ENCODE measurements around the gene PPFIA2.

PPFIA2 gene

DNA sequence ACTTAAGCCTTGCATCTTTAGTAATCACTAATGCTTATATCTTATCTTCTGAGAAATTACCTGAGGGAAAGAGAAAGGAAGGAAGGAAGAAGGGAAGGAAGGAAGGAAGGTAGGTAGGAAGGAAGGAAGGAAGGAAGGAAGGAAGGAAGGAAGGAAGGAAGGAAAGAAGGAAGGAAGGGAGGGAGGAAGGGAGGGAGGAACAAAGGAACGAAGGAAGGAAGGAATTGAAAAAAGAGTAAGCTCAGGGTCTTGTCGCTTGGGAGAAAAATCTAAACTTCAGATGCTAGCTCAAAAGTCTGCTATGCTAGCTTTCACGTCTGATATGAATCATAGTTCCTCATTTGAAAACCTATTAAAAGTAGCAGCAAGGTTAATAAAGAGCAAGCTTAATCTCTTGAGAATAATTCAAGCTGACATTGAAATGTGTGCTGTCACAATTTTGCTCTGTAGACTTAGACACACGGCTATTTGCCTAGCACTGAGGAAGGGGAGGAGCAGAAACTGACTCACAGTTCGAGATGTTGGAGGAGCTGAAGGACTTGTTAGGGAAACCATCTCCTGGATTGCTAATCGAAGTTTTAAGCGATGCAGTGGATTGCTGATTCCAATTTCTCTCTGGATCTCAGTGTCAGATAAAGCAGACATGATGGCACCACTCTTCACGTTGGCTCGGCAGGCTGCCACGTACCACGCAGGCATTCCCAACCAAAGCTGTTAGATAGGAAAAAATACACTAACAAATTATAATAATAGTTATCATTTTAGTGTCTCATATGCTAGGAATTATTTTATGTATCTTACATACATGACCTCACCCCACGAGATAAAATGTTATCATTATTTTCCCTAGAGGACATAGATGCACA lies 464.6 kb downstream of the PPFIA2 start:
- in situ Hi-C loops (cut with MboI; ENCODE audit: low sequenced_read_pairs) = no loop called here

DNA sequence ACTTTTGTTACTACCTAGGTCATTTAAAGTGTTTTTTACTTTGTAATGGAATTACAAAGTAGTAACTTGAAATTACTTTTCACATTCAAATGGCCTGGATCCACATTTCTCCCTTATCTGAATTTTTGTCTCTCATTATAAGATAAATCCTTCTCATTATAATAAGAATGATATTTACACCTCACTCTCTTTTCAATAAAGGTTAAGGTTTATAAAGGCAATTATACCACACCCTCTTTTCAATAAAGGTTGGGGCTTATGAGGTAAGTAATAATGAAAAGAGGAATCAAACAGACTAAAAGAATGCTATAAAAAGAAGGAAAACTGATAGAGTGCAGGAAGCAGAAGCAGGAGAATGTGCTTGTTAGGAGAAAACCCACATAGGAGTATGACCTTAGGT lies 470.5 kb downstream of the PPFIA2 start:
- in situ Hi-C loops (cut with MboI; ENCODE audit: low sequenced_read_pairs) = no loop called here

DNA sequence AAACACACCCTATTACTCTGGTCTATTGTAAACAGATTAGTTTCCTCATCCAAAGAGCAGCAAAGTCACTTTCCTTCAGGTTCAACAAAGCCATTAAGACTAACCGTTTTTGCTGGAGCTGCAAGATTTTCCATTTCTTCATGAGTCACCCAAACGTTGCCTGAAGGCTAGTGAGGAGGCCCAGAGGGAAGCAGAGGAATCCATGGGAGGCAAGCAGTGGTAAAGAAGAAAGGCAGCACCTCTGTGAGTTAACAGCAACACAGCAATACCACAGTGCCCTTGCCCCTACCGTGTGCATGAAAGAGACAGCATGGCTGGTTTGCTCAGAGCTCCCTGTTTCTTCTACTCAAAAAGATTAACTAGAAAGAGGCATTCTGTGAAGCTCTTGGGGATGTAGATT lies 475.0 kb downstream of the PPFIA2 start:
- in situ Hi-C loops (cut with MboI; ENCODE audit: low sequenced_read_pairs) = no loop called here

DNA sequence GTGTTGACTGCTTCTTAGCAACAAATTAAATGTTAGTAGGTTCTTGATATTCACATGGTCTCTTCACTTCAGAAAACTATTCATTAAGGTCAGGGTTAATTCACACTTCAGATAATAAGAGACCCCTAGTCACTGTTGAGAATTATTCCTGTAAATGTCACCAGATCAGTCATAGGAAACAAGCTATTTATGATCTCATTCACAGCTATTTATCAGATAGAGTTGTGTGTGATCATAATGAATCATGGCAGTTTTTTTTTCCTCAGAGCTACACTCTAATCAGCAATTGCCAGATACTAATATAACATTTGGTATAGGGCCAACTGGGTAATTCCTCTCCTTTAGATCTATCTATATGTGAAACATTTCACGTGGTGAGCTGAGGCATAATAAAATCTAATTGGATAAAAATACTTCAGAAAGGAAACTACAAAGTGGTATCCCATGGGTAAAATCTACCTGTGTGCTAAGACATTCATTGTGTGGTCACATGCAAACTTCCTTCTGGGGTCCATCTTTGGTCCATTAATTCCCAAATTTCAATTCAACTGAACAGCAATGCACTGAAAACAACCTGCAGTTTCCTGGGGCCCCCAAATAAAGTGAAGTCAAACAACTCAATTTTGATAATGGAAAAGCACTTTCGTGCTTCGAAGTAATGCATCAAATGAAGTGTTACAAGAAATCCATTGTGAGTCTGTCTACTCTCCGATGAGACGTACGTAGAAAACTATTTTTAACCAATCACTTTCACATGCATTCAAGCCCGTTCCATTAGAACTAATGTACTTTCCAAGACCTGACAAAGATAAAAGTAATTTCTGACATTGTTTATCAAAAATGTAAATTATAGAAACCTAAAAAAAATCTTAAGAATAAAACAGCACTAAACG lies 484.3 kb downstream of the PPFIA2 start:
- in situ Hi-C loops (cut with MboI; ENCODE audit: low sequenced_read_pairs) = no loop called here

DNA sequence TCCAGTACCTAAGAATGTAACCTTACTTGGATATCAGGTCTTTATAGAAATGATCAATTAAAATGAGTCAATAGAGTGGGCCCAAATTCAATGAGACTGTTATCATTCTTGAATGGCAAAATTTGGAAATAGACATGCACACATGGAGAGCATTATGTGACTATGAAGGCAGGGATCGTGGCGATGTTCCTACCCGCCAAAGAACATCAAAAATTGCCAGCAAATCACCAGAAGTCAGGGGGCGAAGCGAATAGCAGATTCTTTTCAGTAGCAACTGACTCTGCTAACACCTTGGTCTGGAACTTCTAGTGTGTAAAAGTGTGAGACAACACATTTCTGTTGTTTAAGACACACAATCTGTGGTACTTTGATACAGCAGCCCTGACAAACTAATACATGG lies 488.8 kb downstream of the PPFIA2 start:
- in situ Hi-C loops (cut with MboI; ENCODE audit: low sequenced_read_pairs) = no loop called here

DNA sequence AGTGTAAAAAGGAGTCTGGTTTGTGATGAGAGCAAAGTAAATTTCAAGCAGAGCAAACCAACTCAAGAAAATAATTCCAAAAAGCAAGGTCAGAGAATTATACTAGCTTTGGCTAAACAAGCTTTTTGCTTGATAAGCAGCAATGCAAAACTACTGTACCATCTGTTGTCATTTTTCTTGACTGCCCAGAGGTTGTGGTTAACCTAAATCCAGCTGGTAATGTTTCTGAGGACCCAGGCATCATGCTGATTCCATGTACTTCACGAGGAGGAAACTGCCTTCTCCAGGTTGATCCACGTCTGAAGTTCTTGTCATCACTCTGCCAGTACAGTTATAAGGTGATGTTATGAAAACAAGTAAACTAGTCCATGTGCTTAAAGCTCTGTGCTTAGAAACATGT lies 496.1 kb downstream of the PPFIA2 start:
- in situ Hi-C loops (cut with MboI; ENCODE audit: low sequenced_read_pairs) = no loop called here

DNA sequence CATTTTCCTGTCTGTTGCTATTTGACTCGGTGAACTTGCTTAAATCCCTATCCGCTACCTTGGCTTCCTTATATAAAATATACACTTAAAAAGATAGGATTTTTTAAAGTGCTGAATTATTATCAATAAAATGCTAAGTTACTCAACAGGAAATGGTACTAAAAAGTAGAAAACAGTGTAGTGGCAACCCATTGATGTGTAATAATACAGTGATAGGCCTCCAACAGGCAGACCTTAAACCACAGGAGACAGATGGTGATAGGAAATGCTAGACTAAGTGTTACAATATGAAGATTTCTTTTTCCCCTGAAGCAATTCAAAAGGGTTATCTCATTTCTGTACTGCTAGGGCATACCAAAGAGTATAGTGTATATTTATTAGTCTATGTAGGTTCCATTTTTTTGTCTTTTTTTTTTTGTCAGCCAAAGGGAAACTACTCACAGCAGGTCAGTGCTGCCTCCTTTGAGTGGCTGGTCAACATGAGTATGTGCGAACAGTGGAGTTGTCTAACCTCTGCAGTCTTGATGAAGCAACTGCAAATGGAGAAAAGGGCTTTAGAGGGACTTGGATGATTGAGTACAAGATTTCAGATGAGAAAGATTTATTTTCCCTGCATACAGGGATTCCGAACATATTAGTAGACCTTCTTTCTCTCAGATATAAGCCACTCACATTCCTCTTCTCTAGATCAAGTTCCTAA lies 497.5 kb downstream of the PPFIA2 start:
- in situ Hi-C loops (cut with MboI; ENCODE audit: low sequenced_read_pairs) = no loop called here

DNA sequence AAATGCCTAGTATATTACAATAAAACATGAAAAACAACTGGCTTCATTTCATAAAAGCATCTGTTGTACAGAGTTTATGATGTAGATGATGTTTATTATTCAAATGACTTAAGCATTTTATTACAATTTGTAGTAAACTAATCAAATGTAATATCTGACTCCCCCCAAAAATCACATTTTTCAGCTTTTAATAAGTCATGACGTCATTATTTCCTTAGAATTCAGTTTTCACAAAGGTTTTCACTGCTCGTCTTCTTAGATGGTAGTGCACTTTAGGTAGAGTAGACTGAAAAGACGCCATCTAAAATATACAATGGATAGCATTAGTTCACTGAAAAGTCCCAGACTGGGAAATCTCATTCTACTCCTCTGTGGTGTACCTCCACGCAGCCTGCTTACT lies 499.8 kb downstream of the PPFIA2 start:
- in situ Hi-C loops (cut with MboI; ENCODE audit: low sequenced_read_pairs) = no loop called here

DNA sequence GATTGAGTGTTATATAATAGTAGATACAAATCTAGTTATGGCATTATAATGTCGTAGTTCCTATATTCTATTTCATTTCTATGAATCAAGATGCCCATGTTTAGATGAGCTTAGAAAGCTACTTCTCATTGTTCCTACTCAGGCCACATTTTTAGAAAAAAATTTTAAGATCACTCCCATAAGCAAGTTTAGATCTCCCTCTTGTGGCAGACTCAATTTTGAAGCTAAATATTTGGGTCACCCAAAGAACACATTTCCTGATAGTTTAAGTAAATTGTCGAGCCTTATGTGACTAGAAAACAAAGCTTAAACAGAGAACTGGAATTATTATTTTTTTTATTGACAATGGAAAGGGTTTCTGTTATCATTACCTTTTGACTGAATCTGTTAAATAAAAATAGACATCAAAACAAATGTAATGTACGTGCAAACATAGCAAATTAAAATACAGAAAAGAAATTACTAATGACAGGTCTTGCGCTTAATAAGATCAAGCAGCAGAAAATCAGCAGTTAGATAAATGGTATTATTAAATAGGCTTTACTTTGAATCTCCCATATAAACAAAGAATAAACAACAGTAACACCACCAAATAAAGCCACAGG lies 501.1 kb downstream of the PPFIA2 start:
- in situ Hi-C loops (cut with MboI; ENCODE audit: low sequenced_read_pairs) = no loop called here

DNA sequence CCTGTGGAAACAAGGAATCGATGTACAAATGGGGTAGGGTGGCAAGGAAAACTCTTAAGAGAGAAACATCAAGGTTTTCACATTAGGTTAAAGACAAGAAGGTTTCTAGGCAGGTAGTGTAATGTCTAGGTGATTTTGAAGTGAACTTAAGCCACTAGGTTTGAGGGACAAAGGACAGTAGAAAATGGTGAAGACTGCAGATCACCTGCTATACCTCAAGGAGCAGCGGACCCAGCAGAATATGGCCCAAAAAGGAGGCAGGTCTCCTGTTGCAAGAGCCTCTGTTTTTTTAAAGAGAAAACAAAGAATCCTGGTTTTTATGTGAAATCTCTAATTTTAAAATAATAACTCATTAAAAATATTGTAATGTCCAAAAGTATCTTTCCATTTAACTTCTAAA lies 503.2 kb downstream of the PPFIA2 start:
- in situ Hi-C loops (cut with MboI; ENCODE audit: low sequenced_read_pairs) = no loop called here

DNA sequence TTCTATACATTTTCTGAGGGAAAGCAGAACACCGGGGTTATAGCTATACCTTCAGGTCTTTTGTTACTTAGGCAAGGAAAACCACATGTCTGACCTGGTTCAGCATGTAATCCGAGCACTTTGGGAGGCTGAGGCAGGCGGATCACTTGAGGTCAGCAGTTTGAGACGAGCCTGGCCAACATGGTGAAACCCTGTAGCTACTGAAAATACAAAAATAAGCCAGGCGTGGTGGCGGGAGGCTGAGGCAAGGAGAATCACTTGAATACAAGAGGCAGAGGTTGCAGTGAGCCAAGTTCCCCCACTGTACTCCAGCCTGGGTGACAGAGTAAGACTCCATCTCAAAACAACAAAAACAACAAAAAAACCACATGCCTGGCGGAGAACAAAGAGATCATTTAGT lies 503.7 kb downstream of the PPFIA2 start:
- in situ Hi-C loops (cut with MboI; ENCODE audit: low sequenced_read_pairs) = no loop called here

DNA sequence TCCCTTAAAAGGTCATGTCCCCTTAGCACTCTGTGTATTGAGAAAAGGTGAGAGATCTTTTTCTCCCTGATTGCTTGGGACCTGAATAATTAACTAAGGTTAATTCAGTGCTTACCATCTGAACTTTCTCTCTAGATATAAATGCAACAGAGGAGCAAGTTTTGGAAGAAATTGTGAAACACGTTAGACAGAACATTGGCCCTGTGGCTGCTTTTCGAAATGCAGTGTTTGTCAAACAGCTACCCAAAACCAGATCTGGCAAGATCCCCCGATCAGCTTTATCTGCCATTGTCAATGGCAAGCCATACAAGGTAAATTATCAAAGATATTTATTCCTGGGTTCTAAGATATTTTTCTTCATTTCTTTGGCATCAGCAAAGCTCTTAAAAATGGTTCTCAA lies 505.8 kb downstream of the PPFIA2 start:
- in situ Hi-C loops (cut with MboI; ENCODE audit: low sequenced_read_pairs) = no loop called here

DNA sequence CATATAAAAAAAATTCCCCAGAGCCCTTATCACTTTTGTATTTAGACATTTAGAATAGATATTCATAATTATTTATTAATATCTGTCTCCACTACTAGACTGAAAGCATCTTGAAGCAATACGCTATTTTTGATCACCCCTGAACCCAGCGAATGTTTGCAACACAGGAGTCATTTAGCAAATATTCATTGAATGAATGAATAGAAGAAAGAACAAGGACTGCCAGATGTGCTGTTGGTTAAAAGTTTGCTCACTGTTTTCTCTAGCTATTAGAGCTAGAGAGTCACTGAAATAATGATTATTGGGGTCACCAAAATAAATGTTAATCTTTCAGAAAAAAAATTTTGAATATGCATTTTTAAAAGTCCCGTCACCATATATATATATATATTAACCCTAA lies 506.9 kb downstream of the PPFIA2 start:
- in situ Hi-C loops (cut with MboI; ENCODE audit: low sequenced_read_pairs) = no loop called here

DNA sequence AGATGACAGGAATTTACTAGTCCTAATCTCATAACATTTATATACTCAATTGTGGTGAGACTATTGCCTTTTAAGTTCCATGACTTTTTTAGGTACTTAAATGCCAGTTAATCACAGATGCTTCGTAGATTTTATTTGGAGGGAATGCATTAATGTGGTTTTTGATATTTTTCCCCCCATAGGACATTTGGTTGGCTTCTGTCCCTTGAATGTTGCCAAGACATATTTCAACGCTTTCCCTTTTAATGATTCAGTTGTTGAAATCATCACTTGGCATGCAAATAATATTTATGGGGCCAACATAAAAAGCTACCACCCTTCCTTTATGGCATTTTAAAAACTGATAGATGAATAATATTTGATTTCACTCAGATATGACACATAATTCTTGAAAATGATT lies 509.2 kb downstream of the PPFIA2 start:
- in situ Hi-C loops (cut with MboI; ENCODE audit: low sequenced_read_pairs) = no loop called here

DNA sequence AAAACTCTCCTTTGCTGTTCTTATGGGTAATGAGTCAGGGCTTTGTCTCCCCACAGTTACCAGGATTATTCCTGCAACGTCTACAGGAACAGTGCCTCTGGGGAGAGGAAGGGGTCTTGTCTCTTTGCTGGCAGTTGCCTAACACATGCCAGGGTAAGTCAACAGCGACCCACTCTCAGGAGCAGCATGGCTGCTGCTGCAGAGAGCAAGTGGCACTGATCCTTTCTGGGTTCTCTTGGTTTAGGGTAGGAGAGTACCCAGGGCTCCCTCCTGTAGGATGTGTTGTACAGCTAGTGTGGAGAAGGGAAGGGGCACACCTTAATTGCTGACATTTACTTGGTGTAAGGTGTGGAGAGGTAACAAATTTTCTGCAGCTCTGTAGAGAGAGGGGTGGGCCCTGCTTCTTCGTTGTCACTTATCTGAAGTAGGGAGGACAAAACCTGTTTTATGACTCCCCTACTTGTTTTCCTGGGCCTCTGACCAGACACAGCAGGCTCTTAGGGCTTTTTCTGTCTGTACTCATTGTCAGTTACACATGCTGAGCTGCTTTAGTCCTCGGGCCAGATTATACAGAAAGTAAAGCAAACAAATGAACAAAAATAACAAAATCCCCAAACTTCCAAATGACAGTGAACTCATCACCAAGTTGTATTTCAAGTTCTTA lies 513.1 kb downstream of the PPFIA2 start:
- in situ Hi-C loops (cut with MboI; ENCODE audit: low sequenced_read_pairs) = no loop called here

DNA sequence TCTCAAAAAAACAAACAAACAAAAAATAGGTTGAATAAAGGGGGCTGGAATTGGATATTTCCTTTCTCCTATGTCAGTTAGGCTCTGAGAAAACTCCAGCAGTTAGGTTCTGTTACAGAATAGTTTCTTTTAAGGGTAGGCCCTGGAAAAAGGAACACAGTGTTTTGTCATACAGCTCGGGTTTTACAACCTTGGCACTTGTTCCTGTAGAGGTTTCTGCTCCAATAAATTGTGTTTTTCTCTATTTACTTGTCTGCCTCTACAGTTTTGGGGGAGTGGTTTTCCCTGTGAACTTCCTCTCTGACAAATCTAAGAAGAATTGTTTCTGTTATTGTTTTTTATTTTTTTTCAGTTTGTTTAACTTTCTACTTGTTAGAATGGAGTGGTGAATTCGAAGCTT lies 513.7 kb downstream of the PPFIA2 start:
- in situ Hi-C loops (cut with MboI; ENCODE audit: low sequenced_read_pairs) = no loop called here

DNA sequence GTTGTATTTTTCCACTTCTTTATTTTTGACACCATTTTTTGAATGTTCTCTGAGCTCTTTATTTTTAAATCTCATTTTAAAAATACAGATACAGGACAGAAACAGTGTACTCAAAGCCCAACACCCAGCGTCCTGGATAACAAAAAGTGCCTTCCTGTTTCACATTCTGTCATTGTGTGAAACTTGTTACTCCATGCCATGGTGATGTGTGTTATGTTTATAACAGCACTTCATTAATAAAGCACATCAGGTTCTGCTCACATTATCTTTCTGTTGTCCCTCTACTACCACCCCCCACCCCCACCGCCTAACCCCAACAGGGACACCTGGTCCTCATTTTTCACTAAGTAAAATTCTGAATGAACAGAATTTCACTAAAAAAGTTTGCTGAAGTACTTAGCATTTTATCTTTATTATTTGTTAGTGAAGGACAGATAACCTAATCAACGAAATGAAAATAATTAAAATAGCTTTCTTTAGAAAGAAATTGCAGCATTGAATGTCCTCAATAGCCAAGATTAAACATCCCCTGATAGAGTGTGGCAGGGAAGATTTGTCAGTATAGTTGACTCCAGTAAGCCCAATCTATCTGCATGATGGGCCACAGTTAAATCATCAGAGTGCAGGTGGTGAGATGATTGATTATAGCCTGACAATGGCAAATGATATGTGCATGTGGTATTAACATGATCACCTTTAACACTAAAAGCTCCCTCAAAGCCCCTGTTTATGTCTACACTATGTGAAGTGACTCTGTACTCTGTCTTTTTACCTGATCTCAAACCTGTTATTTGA lies 527.4 kb downstream of the PPFIA2 start:
- in situ Hi-C loops (cut with MboI; ENCODE audit: low sequenced_read_pairs) = no loop called here

DNA sequence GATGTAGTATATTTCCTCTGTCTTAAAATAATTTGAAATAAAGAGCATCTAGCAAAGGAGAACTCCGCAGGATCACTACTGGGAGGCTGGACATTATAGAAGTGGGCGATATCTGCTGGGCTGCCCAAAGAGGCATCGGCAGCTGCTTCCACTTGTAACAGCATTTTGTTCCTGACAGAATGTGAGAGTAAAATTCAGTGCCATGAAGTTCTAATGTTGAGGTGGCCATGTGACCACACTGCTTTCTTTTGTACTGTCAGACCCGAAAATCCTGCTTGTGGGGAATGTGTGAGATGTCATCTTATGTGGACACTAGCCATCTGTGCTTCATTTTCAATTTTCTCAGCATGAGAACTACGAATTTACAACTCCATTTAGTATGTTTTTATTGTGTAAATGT lies 529.4 kb downstream of the PPFIA2 start:
- in situ Hi-C loops (cut with MboI; ENCODE audit: low sequenced_read_pairs) = no loop called here

DNA sequence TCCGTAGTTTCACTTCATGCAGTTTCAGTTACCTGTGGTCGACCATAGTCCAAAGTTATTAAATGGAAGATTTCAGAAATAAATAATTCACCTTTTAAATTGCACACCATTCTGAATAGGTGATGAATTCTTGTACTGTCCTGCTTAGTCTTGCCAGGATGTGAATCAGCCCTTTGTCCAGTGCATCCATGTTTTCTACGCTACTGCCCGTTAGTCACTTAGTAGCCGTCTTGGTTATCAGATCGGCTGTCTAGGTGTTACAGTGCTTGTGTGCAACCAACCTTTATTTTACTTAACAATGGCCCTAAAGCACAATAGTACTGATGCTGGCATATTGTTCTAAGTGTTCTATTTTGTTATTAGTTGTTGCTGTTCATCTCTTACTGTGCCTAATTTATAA lies 534.5 kb downstream of the PPFIA2 start:
- in situ Hi-C loops (cut with MboI; ENCODE audit: low sequenced_read_pairs) = no loop called here
